HepG2 (cell line): ENCODE data around the gene TRIM28. TPM values are rescaled to one million over a fixed set of nuclear protein-coding genes. Genes with fewer than 3 reads are reported as not detected.

ENCODE experiments used
- CHD2 ChIP-seq: IDR thresholded peaks from 2 replicates; pipeline ENCODE4 v1.6.1; 2011; ENCODE audit warnings: low read depth, low read length, improper control_type of control experiment
- GTF3A ChIP-seq: sonication (generic); formaldehyde crosslinking; conservative IDR thresholded peaks from 2 replicates; pipeline ENCODE4 v1.4.0; 2020; ENCODE audit warnings: mild to moderate bottlenecking, missing genetic modification reagents
- NRL ChIP-seq: sonication (generic); formaldehyde crosslinking; IDR thresholded peaks from 2 replicates; pipeline ENCODE4 v1.5.0; 2020; ENCODE audit warnings: missing genetic modification reagents, mild to moderate bottlenecking, moderate library complexity, borderline replicate concordance
- POLR2G ChIP-seq: fragments of 200-400 bp; formaldehyde crosslinking; IDR thresholded peaks from 2 replicates; pipeline ENCODE4 v1.6.1; 2018; ENCODE audit warnings: mild to moderate bottlenecking, low read depth, low read length, moderate library complexity
- SAFB2 ChIP-seq: sonication (generic); formaldehyde crosslinking; IDR thresholded peaks from 2 replicates; pipeline ENCODE4 v1.5.1; 2020; ENCODE audit warnings: missing genetic modification reagents, low read depth, mild to moderate bottlenecking, borderline replicate concordance
- SALL1 ChIP-seq: sonication (generic); formaldehyde crosslinking; IDR thresholded peaks from 2 replicates; pipeline ENCODE4 v1.8.0; 2022; ENCODE audit warnings: mild to moderate bottlenecking, missing genetic modification reagents
- SP4 ChIP-seq: sonication (generic); formaldehyde crosslinking; IDR thresholded peaks from 2 replicates; pipeline ENCODE4 v1.8.1; 2023; ENCODE audit warnings: mild to moderate bottlenecking, missing genetic modification reagents
- TOE1 ChIP-seq: sonication (generic); formaldehyde crosslinking; IDR thresholded peaks from 2 replicates; pipeline ENCODE4 v1.4.0; 2020; ENCODE audit warnings: mild to moderate bottlenecking, missing genetic modification reagents
- ZBTB7A ChIP-seq: sonication (generic); formaldehyde crosslinking; IDR thresholded peaks from 2 replicates; pipeline ENCODE4 v1.8.0; 2022; ENCODE audit warnings: mild to moderate bottlenecking, missing genetic modification reagents
- ZNF318 ChIP-seq: sonication (generic); formaldehyde crosslinking; IDR thresholded peaks from 2 replicates; pipeline ENCODE4 v1.4.0; 2020; ENCODE audit warnings: mild to moderate bottlenecking, missing genetic modification reagents
- ZNF556 ChIP-seq: sonication (generic); formaldehyde crosslinking; IDR thresholded peaks from 2 replicates; pipeline ENCODE4 v1.4.0; 2020; ENCODE audit warnings: mild to moderate bottlenecking, missing genetic modification reagents, borderline replicate concordance
- polyA plus RNA-seq, 8 experiments: library from polyadenylated mRNA; depleted of rRNA in 3 of 8; stranded (reverse) in 7 of 8; unstranded in 1 of 8; fragments of >200 nt; fragmentation: Illumina TruSeq in 4 of 8; extraction: Trizol in 4 of 8; gene quantifications; 2 replicates each; pipeline versions ENCODE4 v1.2.1 to v1.2.3, GENCODE V29; 2011 to 2016; ENCODE audit warnings: low read depth in 4 of 8, missing spikeins in 1 of 8, mixed read lengths in 1 of 8; ENCODE audit not compliant: insufficient read depth in 1 of 8
- total RNA-seq, 5 experiments: library from RNA; depleted of rRNA; stranded (reverse); fragments of >200 nt; fragmentation: Illumina TruSeq; extraction: Trizol; gene quantifications; 2 replicates each; pipeline ENCODE4 v1.2.3, GENCODE V29; 2016; ENCODE audit warnings: low read depth in 1 of 5
- TF ChIP-seq, protein P1 (sequence below): sonication (generic); formaldehyde crosslinking; IDR thresholded peaks from 2 replicates; pipeline ENCODE4 v1.4.0; 2020; ENCODE audit warnings: missing genetic modification reagents
- TF ChIP-seq, protein P2 (sequence below): sonication (generic); formaldehyde crosslinking; IDR thresholded peaks from 2 replicates; pipeline ENCODE4 v1.9.0; 2021; ENCODE audit warnings: missing genetic modification reagents, borderline replicate concordance

Gene TRIM28
- total and polyA plus RNA-seq, 2 of the 13 experiments (the other 11 are each of a cell fraction or from before 2014, with no cell fraction given), result 361 to 439 TPM

DNA sequence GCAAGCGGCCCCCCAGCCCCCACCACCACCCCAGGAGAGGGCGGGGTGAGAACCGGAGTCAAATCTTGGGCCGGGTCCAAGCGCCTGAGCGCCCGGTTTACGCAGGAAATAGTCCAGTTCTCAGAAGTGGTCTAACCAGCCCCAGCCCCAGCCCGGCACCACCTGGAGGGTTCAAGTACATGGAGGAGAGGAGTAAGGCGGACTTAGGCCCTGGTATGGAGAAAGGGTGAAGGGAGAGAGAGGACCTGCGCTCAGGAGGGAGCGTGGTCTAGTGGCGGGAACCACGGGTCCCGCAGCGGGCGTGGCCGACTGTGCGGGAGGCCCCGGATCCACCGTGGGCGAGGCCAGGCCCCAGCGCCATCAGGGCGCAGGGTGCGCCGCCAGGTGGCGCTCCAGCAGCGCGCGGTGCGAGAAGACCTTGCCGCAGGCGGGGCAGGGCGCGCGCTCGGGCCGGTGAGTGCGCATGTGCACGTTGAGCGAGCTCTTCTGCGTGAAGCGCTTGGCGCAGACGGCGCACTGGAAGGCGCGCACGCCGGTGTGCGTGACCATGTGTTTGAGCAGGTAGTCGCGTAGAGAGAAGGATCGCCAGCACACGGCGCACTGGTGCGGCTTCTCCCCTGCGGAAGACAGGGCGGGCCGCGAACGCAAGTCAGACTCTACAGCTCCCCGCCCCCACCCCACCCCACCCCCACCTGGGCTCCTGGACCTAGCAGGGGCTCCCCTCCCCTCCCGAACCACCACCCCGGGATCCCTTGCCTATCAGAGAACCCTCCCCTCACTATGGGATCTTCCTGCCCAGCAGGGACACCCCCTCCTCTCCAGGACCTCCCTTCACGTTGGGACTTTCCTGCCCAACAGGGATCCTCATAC lies 29.9 kb upstream of the TRIM28 start (continued):
- TF ChIP-seq SP4 (CRISPR knock-in tag) (peak; percentile 87; the same call in 1 of the 2 replicates), SAFB2 (CRISPR knock-in tag) (peak; percentile 81; the same call in 1 of the 2 replicates), CHD2 (0 out of 2 replicates have a peak, but pooled peaks have one; percentile 41), ZBTB7A (CRISPR knock-in tag) (peak; percentile 62; the same call in 1 of the 2 replicates), GTF3A (CRISPR knock-in tag) (0 out of 2 replicates have a peak, but pooled peaks have one; percentile 32), ZNF556 (CRISPR knock-in tag) (peak; percentile 91; the same call in 1 of the 2 replicates), ZNF318 (CRISPR knock-in tag) (peak; percentile 81; the same call in 1 of the 2 replicates), NRL (peak; percentile 36; the same call in 1 of the 2 replicates), TOE1 (no peak; the same call in 1 of the 2 replicates), SALL1 (CRISPR knock-in tag) (peak; percentile 85), POLR2G (peak; percentile 89)
- TF ChIP-seq, protein P1, sequence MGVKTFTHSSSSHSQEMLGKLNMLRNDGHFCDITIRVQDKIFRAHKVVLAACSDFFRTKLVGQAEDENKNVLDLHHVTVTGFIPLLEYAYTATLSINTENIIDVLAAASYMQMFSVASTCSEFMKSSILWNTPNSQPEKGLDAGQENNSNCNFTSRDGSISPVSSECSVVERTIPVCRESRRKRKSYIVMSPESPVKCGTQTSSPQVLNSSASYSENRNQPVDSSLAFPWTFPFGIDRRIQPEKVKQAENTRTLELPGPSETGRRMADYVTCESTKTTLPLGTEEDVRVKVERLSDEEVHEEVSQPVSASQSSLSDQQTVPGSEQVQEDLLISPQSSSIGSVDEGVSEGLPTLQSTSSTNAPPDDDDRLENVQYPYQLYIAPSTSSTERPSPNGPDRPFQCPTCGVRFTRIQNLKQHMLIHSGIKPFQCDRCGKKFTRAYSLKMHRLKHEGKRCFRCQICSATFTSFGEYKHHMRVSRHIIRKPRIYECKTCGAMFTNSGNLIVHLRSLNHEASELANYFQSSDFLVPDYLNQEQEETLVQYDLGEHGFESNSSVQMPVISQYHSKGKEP (CRISPR knock-in tag), result no peak
- TF ChIP-seq, protein P2, sequence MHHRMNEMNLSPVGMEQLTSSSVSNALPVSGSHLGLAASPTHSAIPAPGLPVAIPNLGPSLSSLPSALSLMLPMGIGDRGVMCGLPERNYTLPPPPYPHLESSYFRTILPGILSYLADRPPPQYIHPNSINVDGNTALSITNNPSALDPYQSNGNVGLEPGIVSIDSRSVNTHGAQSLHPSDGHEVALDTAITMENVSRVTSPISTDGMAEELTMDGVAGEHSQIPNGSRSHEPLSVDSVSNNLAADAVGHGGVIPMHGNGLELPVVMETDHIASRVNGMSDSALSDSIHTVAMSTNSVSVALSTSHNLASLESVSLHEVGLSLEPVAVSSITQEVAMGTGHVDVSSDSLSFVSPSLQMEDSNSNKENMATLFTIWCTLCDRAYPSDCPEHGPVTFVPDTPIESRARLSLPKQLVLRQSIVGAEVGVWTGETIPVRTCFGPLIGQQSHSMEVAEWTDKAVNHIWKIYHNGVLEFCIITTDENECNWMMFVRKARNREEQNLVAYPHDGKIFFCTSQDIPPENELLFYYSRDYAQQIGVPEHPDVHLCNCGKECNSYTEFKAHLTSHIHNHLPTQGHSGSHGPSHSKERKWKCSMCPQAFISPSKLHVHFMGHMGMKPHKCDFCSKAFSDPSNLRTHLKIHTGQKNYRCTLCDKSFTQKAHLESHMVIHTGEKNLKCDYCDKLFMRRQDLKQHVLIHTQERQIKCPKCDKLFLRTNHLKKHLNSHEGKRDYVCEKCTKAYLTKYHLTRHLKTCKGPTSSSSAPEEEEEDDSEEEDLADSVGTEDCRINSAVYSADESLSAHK, result no peak
